HEK293 (cell line): ENCODE results near the gene COA1.
"Not testable (repeated sequence)": the region's sequence is repeated elsewhere in the genome, so short reads cannot be mapped to it uniquely, and the experiment has no call there.

Experiments
- CTCF ChIA-PET: fragments of 350-600 bp; formaldehyde crosslinking; extraction: SDS; loops from one replicate; lab custom pipeline; 2021; ENCODE audit warnings: antibody characterized with exemption; lab: Yijun Ruan, JAX
- POLR2A ChIA-PET: fragments of 300-600 bp; formaldehyde crosslinking; extraction: SDS; loops from one replicate; lab custom pipeline; 2020; ENCODE audit warnings: antibody characterized with exemption, inconsistent platforms; lab: Yijun Ruan, JAX
- H3K27ac ChIP-seq: fragments of 200-500 bp; sonication (Bioruptor generic); 2 replicates; pipeline ENCODE4 v1.5.1; 2014; ENCODE audit warnings: low read depth, low read length, control low read depth, inconsistent platforms; ENCODE audit errors: extremely low read depth
- H3K36me3 ChIP-seq, 2 experiments: fragments of 200-500 bp in 1 of 2; sonication (Bioruptor generic) in 1 of 2; 1 replicate in 1 of 2; 2 replicates in 1 of 2; pipeline ENCODE4 v1.5.1; 2014 to 2017; ENCODE audit warnings: inconsistent platforms in 2 of 2, low read length in 2 of 2; ENCODE audit not compliant: control insufficient read depth in 2 of 2, insufficient read depth in 1 of 2
- H3K4me1 ChIP-seq: fragments of 200-500 bp; sonication (Bioruptor generic); 2 replicates; pipeline ENCODE4 v1.5.1; 2014; ENCODE audit warnings: mild to moderate bottlenecking, low read length, inconsistent platforms; ENCODE audit not compliant: control insufficient read depth, insufficient read depth
- H3K4me3 ChIP-seq: 2 replicates; pipeline ENCODE4 v1.5.1; 2011; ENCODE audit warnings: low read depth, mild to moderate bottlenecking, control low read depth, low read length, moderate library complexity
- H3K9me3 ChIP-seq: fragments of 200-500 bp; sonication (Bioruptor generic); 2 replicates; pipeline ENCODE4 v1.5.1; 2014; ENCODE audit warnings: low read depth, low read length, inconsistent platforms; ENCODE audit not compliant: control insufficient read depth, insufficient read depth
- GLIS2 ChIP-seq: fragments of 450-650 bp; formaldehyde crosslinking; IDR thresholded peaks from 2 replicates; pipeline ENCODE4 v1.5.1; 2016; ENCODE audit warnings: missing biosample characterization, missing genetic modification characterization
- KLF1 ChIP-seq: fragments of 450-650 bp; formaldehyde crosslinking; IDR thresholded peaks from 2 replicates; pipeline ENCODE4 v1.5.1; 2016; ENCODE audit warnings: missing biosample characterization, missing genetic modification characterization
- ZNF138 ChIP-seq: fragments of 450-650 bp; formaldehyde crosslinking; IDR thresholded peaks from 2 replicates; pipeline ENCODE4 v1.5.1; 2016; ENCODE audit warnings: missing biosample characterization, missing genetic modification characterization, borderline replicate concordance
- ZNF146 ChIP-seq: fragments of 450-650 bp; formaldehyde crosslinking; IDR thresholded peaks from 2 replicates; pipeline ENCODE4 v1.5.1; 2016; ENCODE audit warnings: missing biosample characterization, missing genetic modification characterization
- ZNF202 ChIP-seq: fragments of 450-650 bp; formaldehyde crosslinking; IDR thresholded peaks from 2 replicates; pipeline ENCODE4 v1.5.1; 2016; ENCODE audit warnings: missing biosample characterization, missing genetic modification characterization, borderline replicate concordance
- ZNF239 ChIP-seq: fragments of 450-650 bp; formaldehyde crosslinking; IDR thresholded peaks from 2 replicates; pipeline ENCODE4 v1.5.1; 2016; ENCODE audit warnings: missing biosample characterization, missing genetic modification characterization
- ZNF292 ChIP-seq: fragments of 450-650 bp; formaldehyde crosslinking; IDR thresholded peaks from 2 replicates; pipeline ENCODE4 v1.5.1; 2016; ENCODE audit warnings: low read depth, missing biosample characterization, missing genetic modification characterization, borderline replicate concordance
- ZNF341 ChIP-seq: fragments of 450-650 bp; formaldehyde crosslinking; IDR thresholded peaks from 2 replicates; pipeline ENCODE4; 2016; ENCODE audit warnings: low read depth, missing biosample characterization, missing genetic modification characterization
- ZNF354C ChIP-seq: fragments of 450-650 bp; formaldehyde crosslinking; IDR thresholded peaks from 2 replicates; pipeline ENCODE4 v1.5.1; 2016; ENCODE audit warnings: missing biosample characterization, missing genetic modification characterization, low read depth, borderline replicate concordance
- ZNF629 ChIP-seq: fragments of 450-650 bp; formaldehyde crosslinking; IDR thresholded peaks from 2 replicates; pipeline ENCODE4 v1.5.1; 2017; ENCODE audit warnings: missing biosample characterization, missing genetic modification characterization
- ZNF776 ChIP-seq: fragments of 450-650 bp; formaldehyde crosslinking; IDR thresholded peaks from 2 replicates; pipeline ENCODE4 v1.5.0; 2017; ENCODE audit warnings: missing biosample characterization, missing genetic modification characterization, borderline replicate concordance
- TF ChIP-seq, protein P1 (sequence below): fragments of 450-650 bp; formaldehyde crosslinking; IDR thresholded peaks from 2 replicates; pipeline ENCODE4 v1.5.1; 2016; ENCODE audit warnings: missing biosample characterization, missing genetic modification characterization
- TF ChIP-seq, protein P2 (sequence below): fragments of 450-650 bp; formaldehyde crosslinking; IDR thresholded peaks from 2 replicates; pipeline ENCODE4 v1.5.1; 2016; ENCODE audit warnings: missing biosample characterization, missing genetic modification characterization
- TF ChIP-seq, protein P3 (sequence below): fragments of 450-650 bp; formaldehyde crosslinking; IDR thresholded peaks from 2 replicates; pipeline ENCODE4 v1.5.1; 2016; ENCODE audit warnings: missing biosample characterization, missing genetic modification characterization
- TF ChIP-seq, protein P4 (sequence below): fragments of 450-650 bp; formaldehyde crosslinking; IDR thresholded peaks from 2 replicates; pipeline ENCODE4 v1.5.1; 2016; ENCODE audit warnings: missing biosample characterization, missing genetic modification characterization, borderline replicate concordance

COA1 gene

DNA sequence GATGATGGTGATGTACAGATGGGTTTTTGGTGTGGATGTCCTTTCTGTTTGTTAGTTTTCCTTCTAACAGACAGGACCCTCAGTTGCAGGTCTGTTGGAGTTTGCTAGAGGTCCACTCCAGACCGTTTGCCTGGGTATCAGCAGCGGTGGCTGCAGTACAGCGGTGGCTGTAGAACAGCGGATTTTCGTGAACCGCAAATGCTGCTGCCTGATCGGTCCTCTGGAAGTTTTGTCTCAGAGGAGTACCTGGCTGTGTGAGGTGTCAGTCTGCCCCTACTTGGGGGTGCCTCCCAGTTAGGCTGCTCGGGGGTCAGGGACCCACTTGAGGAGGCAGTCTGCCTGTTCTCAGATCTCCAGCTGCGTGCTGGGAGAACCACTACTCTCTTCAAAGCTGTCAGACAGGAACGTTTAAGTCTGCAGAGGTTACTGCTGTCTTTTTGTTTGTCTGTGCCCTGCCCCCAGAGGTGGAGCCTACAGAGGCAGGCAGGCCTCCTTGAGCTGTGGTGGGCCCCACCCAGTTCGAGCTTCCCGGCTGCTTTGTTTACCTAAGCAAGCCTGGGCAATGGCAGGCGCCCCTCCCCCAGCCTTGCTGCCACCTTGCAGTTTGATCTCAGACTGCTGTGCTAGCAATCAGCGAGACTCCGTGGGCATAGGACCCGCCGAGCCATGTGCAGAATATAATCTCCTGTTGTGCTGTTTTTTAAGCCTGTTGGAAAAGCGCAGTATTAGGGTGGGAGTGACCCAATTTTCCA is 49.1 kb upstream of the COA1 start (continued):
- TF ChIP-seq, protein P1, sequence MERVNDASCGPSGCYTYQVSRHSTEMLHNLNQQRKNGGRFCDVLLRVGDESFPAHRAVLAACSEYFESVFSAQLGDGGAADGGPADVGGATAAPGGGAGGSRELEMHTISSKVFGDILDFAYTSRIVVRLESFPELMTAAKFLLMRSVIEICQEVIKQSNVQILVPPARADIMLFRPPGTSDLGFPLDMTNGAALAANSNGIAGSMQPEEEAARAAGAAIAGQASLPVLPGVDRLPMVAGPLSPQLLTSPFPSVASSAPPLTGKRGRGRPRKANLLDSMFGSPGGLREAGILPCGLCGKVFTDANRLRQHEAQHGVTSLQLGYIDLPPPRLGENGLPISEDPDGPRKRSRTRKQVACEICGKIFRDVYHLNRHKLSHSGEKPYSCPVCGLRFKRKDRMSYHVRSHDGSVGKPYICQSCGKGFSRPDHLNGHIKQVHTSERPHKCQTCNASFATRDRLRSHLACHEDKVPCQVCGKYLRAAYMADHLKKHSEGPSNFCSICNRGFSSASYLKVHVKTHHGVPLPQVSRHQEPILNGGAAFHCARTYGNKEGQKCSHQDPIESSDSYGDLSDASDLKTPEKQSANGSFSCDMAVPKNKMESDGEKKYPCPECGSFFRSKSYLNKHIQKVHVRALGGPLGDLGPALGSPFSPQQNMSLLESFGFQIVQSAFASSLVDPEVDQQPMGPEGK (tag by site-specific recombination): peak; percentile 46; the same call in 1 of the 2 replicates
- TF ChIP-seq ZNF341 (tag by site-specific recombination) (peak; percentile 39; the same call in 1 of the 2 replicates), KLF1 (tag by site-specific recombination) (peak; percentile 67; the same call in 1 of the 2 replicates), GLIS2 (tag by site-specific recombination) (peak; percentile 81), ZNF629 (tag by site-specific recombination) (peak; percentile 45)

DNA sequence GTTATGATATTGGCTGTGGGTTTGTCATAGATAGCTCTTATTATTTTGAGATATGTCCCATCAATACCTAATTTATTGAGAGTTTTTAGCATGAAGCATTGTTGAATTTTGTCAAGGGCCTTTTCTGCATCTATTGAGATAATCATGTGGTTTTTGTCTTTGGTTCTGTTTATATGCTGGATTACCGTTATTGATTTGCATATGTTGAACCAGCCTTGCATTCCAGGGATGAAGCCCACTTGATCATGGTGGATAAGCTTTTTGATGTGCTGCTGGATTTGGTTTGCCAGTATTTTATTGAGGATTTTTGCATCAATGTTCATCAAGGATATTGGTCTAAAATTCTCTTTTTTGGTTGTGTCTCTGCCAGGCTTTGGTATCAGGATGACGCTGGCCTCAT is 45.9 kb upstream of the COA1 start:
- H3K9me3 ChIP-seq, CTCF ChIA-PET, H3K4me3 ChIP-seq, H3K4me1 ChIP-seq, H3K27ac ChIP-seq, POLR2A ChIA-PET: not testable (repeated sequence)
- peaks cover 0 to 24% of the 10 kb centered on the region in 2 experiments; a peak in 2 of 3 replicates for H3K36me3 ChIP-seq

DNA sequence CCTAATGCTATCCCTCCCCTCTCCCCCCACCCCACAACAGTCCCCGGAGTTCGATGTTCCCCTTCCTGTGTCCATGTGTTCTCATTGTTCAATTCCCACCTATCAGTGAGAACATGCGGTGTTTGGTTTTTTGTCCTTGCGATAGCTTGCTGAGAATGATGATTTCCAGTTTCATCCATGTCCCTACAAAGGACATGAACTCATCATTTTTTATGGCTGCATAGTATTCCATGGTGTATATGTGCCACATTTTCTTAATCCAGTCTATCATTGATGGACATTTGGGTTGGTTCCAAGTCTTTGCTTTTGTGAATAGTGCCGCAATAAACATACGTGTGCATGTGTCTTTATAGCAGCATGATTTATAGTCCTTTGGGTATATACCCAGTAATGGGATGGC is 43.9 kb upstream of the COA1 start:
- H3K4me3 ChIP-seq, H3K9me3 ChIP-seq, CTCF ChIA-PET, H3K27ac ChIP-seq, H3K4me1 ChIP-seq, POLR2A ChIA-PET: not testable (repeated sequence)
- peaks cover 0 to 21% of the 10 kb centered on the region in 2 experiments; a peak in 1 of 3 replicates for H3K36me3 ChIP-seq
- peak; percentile 82 for TF ChIP-seq ZNF146 (tag by site-specific recombination)
- TF ChIP-seq, protein P2, sequence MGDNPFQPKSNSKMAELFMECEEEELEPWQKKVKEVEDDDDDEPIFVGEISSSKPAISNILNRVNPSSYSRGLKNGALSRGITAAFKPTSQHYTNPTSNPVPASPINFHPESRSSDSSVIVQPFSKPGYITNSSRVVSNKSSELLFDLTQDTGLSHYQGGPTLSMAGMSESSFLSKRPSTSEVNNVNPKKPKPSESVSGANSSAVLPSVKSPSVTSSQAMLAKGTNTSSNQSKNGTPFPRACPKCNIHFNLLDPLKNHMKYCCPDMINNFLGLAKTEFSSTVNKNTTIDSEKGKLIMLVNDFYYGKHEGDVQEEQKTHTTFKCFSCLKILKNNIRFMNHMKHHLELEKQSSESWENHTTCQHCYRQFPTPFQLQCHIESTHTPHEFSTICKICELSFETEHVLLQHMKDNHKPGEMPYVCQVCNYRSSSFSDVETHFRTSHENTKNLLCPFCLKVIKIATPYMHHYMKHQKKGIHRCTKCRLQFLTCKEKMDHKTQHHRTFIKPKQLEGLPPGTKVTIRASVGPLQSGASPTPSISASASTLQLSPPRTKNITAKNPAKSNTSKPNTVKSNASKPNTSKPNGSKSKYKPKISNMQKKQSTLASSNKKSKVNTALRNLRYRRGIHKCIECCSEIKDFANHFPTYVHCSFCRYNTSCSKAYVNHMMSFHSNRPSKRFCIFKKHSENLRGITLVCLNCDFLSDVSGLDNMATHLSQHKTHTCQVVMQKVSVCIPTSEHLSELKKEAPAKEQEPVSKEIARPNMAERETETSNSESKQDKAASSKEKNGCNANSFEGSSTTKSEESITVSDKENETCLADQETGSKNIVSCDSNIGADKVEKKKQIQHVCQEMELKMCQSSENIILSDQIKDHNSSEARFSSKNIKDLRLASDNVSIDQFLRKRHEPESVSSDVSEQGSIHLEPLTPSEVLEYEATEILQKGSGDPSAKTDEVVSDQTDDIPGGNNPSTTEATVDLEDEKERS (tag by site-specific recombination): peak; percentile 55; the same call in 1 of the 2 replicates

DNA sequence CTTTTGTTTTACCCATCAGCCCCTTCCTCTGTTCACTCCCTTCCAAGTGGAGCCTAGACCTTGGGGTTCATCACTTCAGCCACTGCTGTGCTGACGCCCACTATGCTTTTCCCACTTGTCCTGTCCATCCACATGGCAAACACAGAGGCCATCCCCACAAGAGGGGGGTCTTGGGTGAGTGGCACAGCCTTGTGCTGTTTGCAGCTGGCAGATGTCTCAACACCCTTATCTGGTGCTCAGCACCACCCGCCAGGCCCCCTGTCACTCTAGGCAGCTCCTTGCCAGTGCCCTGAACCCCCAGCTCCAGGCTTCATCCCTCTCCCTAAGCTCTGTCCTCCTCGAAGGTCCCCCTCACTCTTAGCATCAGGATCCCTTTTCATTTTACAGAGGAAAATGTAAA is 42.2 kb upstream of the COA1 start:
- CTCF ChIA-PET: no interaction called here
- no peaks in the 10 kb centered on the region for H3K9me3 ChIP-seq
- H3K36me3 ChIP-seq: peaks cover 0 to 21% of the 10 kb centered on the region in 2 experiments; a peak in 1 of 3 replicates
- no peak overlapping the region for H3K4me3 ChIP-seq
- no peak overlapping the region for H3K27ac ChIP-seq
- 0 out of 2 replicates have a peak, but pooled peaks cover 3% of the 10 kb centered on the region for H3K4me1 ChIP-seq
- POLR2A ChIA-PET: interaction anchor here (0.6 kb wide), 1 partner anchor 73 kb away, joined by 3 read pairs; no protein-coding TSS in a partner anchor
- TF ChIP-seq ZNF354C (tag by site-specific recombination) (no peak), ZNF138 (tag by site-specific recombination) (no peak), ZNF202 (tag by site-specific recombination) (no peak), ZNF776 (tag by site-specific recombination) (no peak), ZNF292 (no peak), ZNF239 (no peak)
- TF ChIP-seq, protein P3, sequence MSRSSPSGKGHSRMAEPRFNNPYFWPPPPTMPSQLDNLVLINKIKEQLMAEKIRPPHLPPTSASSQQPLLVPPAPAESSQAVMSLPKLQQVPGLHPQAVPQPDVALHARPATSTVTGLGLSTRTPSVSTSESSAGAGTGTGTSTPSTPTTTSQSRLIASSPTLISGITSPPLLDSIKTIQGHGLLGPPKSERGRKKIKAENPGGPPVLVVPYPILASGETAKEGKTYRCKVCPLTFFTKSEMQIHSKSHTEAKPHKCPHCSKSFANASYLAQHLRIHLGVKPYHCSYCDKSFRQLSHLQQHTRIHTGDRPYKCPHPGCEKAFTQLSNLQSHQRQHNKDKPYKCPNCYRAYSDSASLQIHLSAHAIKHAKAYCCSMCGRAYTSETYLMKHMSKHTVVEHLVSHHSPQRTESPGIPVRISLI: no peak
- TF ChIP-seq, protein P4, sequence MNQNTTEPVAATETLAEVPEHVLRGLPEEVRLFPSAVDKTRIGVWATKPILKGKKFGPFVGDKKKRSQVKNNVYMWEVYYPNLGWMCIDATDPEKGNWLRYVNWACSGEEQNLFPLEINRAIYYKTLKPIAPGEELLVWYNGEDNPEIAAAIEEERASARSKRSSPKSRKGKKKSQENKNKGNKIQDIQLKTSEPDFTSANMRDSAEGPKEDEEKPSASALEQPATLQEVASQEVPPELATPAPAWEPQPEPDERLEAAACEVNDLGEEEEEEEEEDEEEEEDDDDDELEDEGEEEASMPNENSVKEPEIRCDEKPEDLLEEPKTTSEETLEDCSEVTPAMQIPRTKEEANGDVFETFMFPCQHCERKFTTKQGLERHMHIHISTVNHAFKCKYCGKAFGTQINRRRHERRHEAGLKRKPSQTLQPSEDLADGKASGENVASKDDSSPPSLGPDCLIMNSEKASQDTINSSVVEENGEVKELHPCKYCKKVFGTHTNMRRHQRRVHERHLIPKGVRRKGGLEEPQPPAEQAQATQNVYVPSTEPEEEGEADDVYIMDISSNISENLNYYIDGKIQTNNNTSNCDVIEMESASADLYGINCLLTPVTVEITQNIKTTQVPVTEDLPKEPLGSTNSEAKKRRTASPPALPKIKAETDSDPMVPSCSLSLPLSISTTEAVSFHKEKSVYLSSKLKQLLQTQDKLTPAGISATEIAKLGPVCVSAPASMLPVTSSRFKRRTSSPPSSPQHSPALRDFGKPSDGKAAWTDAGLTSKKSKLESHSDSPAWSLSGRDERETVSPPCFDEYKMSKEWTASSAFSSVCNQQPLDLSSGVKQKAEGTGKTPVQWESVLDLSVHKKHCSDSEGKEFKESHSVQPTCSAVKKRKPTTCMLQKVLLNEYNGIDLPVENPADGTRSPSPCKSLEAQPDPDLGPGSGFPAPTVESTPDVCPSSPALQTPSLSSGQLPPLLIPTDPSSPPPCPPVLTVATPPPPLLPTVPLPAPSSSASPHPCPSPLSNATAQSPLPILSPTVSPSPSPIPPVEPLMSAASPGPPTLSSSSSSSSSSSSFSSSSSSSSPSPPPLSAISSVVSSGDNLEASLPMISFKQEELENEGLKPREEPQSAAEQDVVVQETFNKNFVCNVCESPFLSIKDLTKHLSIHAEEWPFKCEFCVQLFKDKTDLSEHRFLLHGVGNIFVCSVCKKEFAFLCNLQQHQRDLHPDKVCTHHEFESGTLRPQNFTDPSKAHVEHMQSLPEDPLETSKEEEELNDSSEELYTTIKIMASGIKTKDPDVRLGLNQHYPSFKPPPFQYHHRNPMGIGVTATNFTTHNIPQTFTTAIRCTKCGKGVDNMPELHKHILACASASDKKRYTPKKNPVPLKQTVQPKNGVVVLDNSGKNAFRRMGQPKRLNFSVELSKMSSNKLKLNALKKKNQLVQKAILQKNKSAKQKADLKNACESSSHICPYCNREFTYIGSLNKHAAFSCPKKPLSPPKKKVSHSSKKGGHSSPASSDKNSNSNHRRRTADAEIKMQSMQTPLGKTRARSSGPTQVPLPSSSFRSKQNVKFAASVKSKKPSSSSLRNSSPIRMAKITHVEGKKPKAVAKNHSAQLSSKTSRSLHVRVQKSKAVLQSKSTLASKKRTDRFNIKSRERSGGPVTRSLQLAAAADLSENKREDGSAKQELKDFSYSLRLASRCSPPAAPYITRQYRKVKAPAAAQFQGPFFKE (tag by site-specific recombination): no peak
